HepG2 (cell line): ENCODE results near the gene SNX6. TPM values are rescaled to one million over a fixed set of nuclear protein-coding genes. Genes with fewer than 3 reads are reported as not detected.
A peak's percentile ranks its signal among the peaks of the same experiment; 100 is the strongest.

ENCODE experiments used
- ATAC-seq: fragments of 200-7000 bp; cut with Tn5 transposase; 3 replicates; pipeline ENCODE4 v1.9.1; 2020; ENCODE audit warnings: mild to moderate bottlenecking, moderate library complexity
- BruUV-seq: library from RNA; stranded (reverse); fragments of 400-500 nt; replicated peaks from 2 replicates; lab custom pipeline; 2021; lab: Mats Ljungman, UMichigan
- CTCF ChIA-PET: fragments of 300-600 bp; formaldehyde crosslinking; extraction: SDS; loops from one replicate; lab custom pipeline; 2021; ENCODE audit warnings: low total read pairs, inconsistent platforms, low intra/inter-chr PET ratio; lab: Yijun Ruan, JAX
- POLR2A ChIA-PET: fragments of 350-600 bp; sonication (Branson Sonifier 250); formaldehyde crosslinking; loops from one replicate; lab custom pipeline; 2020; ENCODE audit warnings: antibody characterized with exemption, inconsistent platforms; lab: Yijun Ruan, JAX
- DNase-seq: peaks from one replicate; pipeline ENCODE4 v3.0.0-alpha.2; 2015; ENCODE audit warnings: low spot score
- FAIRE-seq: peaks from 3 replicates; lab custom pipeline; 2011; peaks lifted over from hg19 to GRCh38; lab: Jason Lieb, UNC
- H2AFZ ChIP-seq: one replicate; pipeline ENCODE4 v1.6.1; 2011; ENCODE audit warnings: low read length, inconsistent platforms
- H3K27ac ChIP-seq: fragments of 300-600 bp; 3 replicates; pipeline ENCODE4 v1.8.0; 2011; ENCODE audit warnings: mixed run types, mild to moderate bottlenecking, mixed read lengths, low read length, inconsistent platforms; ENCODE audit not compliant: insufficient read depth; ENCODE audit errors: extremely low read length
- H3K27me3 ChIP-seq, 2 experiments: fragments of 200-600 bp in 1 of 2; 2 replicates in 1 of 2; 3 replicates in 1 of 2; pipeline versions ENCODE4 v1.6.0 to v1.8.0; 2011; ENCODE audit warnings: low read length in 2 of 2, mild to moderate bottlenecking in 2 of 2, moderate library complexity in 2 of 2, inconsistent platforms in 1 of 2; ENCODE audit not compliant: insufficient read depth in 2 of 2, control insufficient read depth in 1 of 2
- H3K36me3 ChIP-seq, 2 experiments: fragments of 200-600 bp in 1 of 2; replicated peaks in 1 of 2; 2 replicates in 1 of 2; 3 replicates in 1 of 2; pipeline versions ENCODE4 v1.5.1 to v1.8.0; 2011; ENCODE audit warnings: low read length in 2 of 2, inconsistent platforms in 1 of 2; ENCODE audit not compliant: insufficient read depth in 2 of 2, control insufficient read depth in 1 of 2
- H3K4me1 ChIP-seq: 2 replicates; pipeline ENCODE4 v1.5.1; 2012; ENCODE audit warnings: low read length, inconsistent platforms; ENCODE audit not compliant: insufficient read depth
- H3K4me2 ChIP-seq: 2 replicates; pipeline ENCODE4 v1.6.0; 2011; ENCODE audit warnings: low read depth, low read length, inconsistent platforms
- H3K4me3 ChIP-seq, 3 experiments: fragments of 200-600 bp in 1 of 3; sonication (generic), shearing (Covaris generic) in 1 of 3; replicated peaks in 1 of 3; 2 replicates each; pipeline ENCODE4 v1.5.1; 2011 to 2016; ENCODE audit warnings: low read length in 3 of 3, inconsistent platforms in 2 of 3, low read depth in 2 of 3, mild to moderate bottlenecking in 2 of 3, control low read depth in 1 of 3, mixed read lengths in 1 of 3; ENCODE audit not compliant: insufficient read depth in 1 of 3
- H3K79me2 ChIP-seq: one replicate; pipeline ENCODE4 v1.6.1; 2011; ENCODE audit warnings: low read length, inconsistent platforms; ENCODE audit not compliant: insufficient read depth
- H3K9ac ChIP-seq: 2 replicates; pipeline ENCODE4 v1.6.0; 2011; ENCODE audit warnings: mild to moderate bottlenecking, low read depth, low read length, inconsistent platforms; ENCODE audit not compliant: insufficient read depth
- H3K9me3 ChIP-seq: 2 replicates; pipeline ENCODE4 v1.5.1; 2012; ENCODE audit warnings: mild to moderate bottlenecking, low read length
- H4K20me1 ChIP-seq: 2 replicates; pipeline ENCODE4 v1.6.0; 2011; ENCODE audit warnings: inconsistent platforms, mild to moderate bottlenecking, low read length, moderate library complexity; ENCODE audit not compliant: insufficient read depth
- HOXA3 ChIP-seq: sonication (generic); formaldehyde crosslinking; IDR thresholded peaks from 2 replicates; pipeline ENCODE4 v1.5.0; 2020; ENCODE audit warnings: missing genetic modification reagents
- KAT8 ChIP-seq: IDR thresholded peaks from 2 replicates; pipeline ENCODE4 v1.6.1; 2016; ENCODE audit warnings: missing genetic modification reagents, missing compliant biosample characterization
- NCOR1 ChIP-seq: fragments of 200-600 bp; sonication (generic); IDR thresholded peaks from 2 replicates; pipeline ENCODE4 v1.7.0; 2017; ENCODE audit warnings: antibody characterized with exemption, low read length, borderline replicate concordance
- ZNF121 ChIP-seq: sonication (generic); formaldehyde crosslinking; IDR thresholded peaks from 2 replicates; pipeline ENCODE4 v1.5.0; 2020; ENCODE audit warnings: mild to moderate bottlenecking, missing genetic modification reagents
- ZNF460 ChIP-seq: sonication (generic); formaldehyde crosslinking; IDR thresholded peaks from 2 replicates; pipeline ENCODE4 v1.5.1; 2020; ENCODE audit warnings: missing genetic modification reagents, mild to moderate bottlenecking, borderline replicate concordance
- WGBS: methylation state at CpG from one replicate; pipeline ENCODE4 v1.1.6; 2017; ENCODE audit warnings: low lambda C conversion rate; 5-methylcytosine and 5-hydroxymethylcytosine counted together
- in situ Hi-C: cut with HindIII; loops from 2 replicates; pipeline ENCODE4 v1.10.0; 2017; ENCODE audit warnings: low pct_unique_long_range_greater_than_20kb; ENCODE audit not compliant: extremely low pct_ligation_motif_present
- intact Hi-C: fragments of 100-400 bp; cut with micrococcal nuclease; formaldehyde crosslinking; loops from one replicate; pipeline ENCODE4 v1.10.0; 2022; ENCODE audit not compliant: unreplicated experiment
- polyA plus RNA-seq, 8 experiments: library from polyadenylated mRNA; depleted of rRNA in 3 of 8; stranded (reverse) in 7 of 8; unstranded in 1 of 8; fragments of >200 nt; fragmentation: Illumina TruSeq in 4 of 8; extraction: Trizol in 4 of 8; gene quantifications; 2 replicates each; pipeline versions ENCODE4 v1.2.1 to v1.2.3, GENCODE V29; 2011 to 2016; ENCODE audit warnings: low read depth in 4 of 8, missing spikeins in 1 of 8, mixed read lengths in 1 of 8; ENCODE audit not compliant: insufficient read depth in 1 of 8
- total RNA-seq, 5 experiments: library from RNA; depleted of rRNA; stranded (reverse); fragments of >200 nt; fragmentation: Illumina TruSeq; extraction: Trizol; gene quantifications; 2 replicates each; pipeline ENCODE4 v1.2.3, GENCODE V29; 2016; ENCODE audit warnings: low read depth in 1 of 5
- TF ChIP-seq, protein P1 (sequence below): sonication (generic); formaldehyde crosslinking; IDR thresholded peaks from 2 replicates; pipeline ENCODE4 v1.4.0; 2020; ENCODE audit warnings: missing genetic modification reagents, borderline replicate concordance
- TF ChIP-seq, protein P2 (sequence below): sonication (generic); formaldehyde crosslinking; IDR thresholded peaks from 2 replicates; pipeline ENCODE4 v1.8.1; 2023; ENCODE audit warnings: missing genetic modification reagents, mild to moderate bottlenecking, borderline replicate concordance
- TF ChIP-seq, protein P3 (sequence below): sonication (generic); formaldehyde crosslinking; IDR thresholded peaks from 2 replicates; pipeline ENCODE4 v1.8.1; 2022; ENCODE audit warnings: mild to moderate bottlenecking, missing genetic modification reagents
- TF ChIP-seq, protein P4 (sequence below): sonication (generic); formaldehyde crosslinking; IDR thresholded peaks from 2 replicates; pipeline ENCODE4 v1.5.0; 2020; ENCODE audit warnings: mild to moderate bottlenecking, missing genetic modification reagents
- TF ChIP-seq, protein P5 (sequence below): IDR thresholded peaks from 2 replicates; pipeline ENCODE4 v1.6.1; 2016; ENCODE audit warnings: control low read depth
- TF ChIP-seq, protein P6 (sequence below): sonication (generic); formaldehyde crosslinking; IDR thresholded peaks from 2 replicates; pipeline ENCODE4 v1.5.0; 2020; ENCODE audit warnings: mild to moderate bottlenecking, missing genetic modification reagents

Gene SNX6
- total and polyA plus RNA-seq, 2 of the 13 experiments (the other 11 are each of a cell fraction or from before 2014, with no cell fraction given): 92.3 to 169 TPM

DNA sequence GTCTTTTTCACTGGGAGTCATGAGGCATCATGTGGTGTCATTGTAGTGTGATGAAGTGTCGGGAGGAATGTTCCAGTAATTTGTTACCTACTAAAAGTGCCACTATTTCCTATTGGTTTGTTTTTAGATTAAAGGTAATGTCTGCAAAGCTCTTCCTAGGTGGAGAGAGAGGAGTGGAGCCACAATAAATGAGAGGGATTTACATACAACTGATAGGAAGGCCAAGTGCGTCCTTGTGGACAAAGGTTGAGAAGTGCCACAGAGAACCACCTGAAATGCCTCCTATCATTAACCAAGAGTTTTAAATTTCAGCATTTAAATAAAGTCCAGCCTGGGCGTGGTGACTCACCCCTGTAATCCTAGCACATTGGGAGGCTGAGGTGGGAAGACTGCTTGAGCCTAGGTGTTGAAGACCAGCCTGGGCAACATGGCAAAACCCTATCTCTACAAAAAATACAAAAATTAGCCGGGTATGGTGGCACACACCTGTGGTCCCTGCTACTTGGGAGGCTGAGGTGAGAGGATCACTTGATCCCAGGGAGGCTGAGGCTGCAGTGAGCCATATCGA, 2.5 kb upstream of the SNX6 start:
- no peak overlapping the region for H3K9ac ChIP-seq
- ChIA-PET CTCF (no interaction called here), POLR2A (interaction anchor here (0.7 kb wide), 1 partner anchor 1688 kb away, joined by 3 read pairs; no protein-coding TSS in a partner anchor)
- FAIRE-seq: no peak
- intact Hi-C loops (loop anchor here (2.0 to 5.0 kb wide), 2 partner anchors 350 to 490 kb away; partner anchors contain the start of genes PRORP and SRP54), in situ Hi-C loops (no loop called here)
- no peak overlapping the region for H3K4me3 ChIP-seq
- H3K9me3 ChIP-seq: no peaks in the 10 kb centered on the region
- H2AFZ ChIP-seq: no peak overlapping the region
- ATAC-seq: no peak
- no peak overlapping the region for H3K27ac ChIP-seq
- no peaks in the 10 kb centered on the region for H4K20me1 ChIP-seq
- BruUV-seq: no TSS peak
- no peak for DNase-seq
- H3K79me2 ChIP-seq: peaks cover 21% of the 10 kb centered on the region
- no peak overlapping the region for H3K4me2 ChIP-seq
- no peaks in the 10 kb centered on the region for H3K36me3 ChIP-seq
- 40% methylated on average over 5 of the region's 5 CpGs for WGBS
- H3K27me3 ChIP-seq: peaks cover 0 to 3% of the 10 kb centered on the region in 2 experiments; a peak in 1 of 5 replicates
- H3K4me1 ChIP-seq: peaks cover 38% of the 10 kb centered on the region
- TF ChIP-seq ZNF121 (CRISPR knock-in tag) (0 out of 2 replicates have a peak, but pooled peaks have one; percentile 52), NCOR1 (no peak), ZNF460 (CRISPR knock-in tag) (peak; percentile 79), HOXA3 (no peak), KAT8 (no peak)
- TF ChIP-seq, protein P1, sequence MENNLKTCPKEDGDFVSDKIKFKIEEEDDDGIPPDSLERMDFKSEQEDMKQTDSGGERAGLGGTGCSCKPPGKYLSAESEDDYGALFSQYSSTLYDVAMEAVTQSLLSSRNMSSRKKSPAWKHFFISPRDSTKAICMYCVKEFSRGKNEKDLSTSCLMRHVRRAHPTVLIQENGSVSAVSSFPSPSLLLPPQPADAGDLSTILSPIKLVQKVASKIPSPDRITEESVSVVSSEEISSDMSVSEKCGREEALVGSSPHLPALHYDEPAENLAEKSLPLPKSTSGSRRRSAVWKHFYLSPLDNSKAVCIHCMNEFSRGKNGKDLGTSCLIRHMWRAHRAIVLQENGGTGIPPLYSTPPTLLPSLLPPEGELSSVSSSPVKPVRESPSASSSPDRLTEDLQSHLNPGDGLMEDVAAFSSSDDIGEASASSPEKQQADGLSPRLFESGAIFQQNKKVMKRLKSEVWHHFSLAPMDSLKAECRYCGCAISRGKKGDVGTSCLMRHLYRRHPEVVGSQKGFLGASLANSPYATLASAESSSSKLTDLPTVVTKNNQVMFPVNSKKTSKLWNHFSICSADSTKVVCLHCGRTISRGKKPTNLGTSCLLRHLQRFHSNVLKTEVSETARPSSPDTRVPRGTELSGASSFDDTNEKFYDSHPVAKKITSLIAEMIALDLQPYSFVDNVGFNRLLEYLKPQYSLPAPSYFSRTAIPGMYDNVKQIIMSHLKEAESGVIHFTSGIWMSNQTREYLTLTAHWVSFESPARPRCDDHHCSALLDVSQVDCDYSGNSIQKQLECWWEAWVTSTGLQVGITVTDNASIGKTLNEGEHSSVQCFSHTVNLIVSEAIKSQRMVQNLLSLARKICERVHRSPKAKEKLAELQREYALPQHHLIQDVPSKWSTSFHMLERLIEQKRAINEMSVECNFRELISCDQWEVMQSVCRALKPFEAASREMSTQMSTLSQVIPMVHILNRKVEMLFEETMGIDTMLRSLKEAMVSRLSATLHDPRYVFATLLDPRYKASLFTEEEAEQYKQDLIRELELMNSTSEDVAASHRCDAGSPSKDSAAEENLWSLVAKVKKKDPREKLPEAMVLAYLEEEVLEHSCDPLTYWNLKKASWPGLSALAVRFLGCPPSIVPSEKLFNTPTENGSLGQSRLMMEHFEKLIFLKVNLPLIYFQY (CRISPR knock-in tag): no peak
- TF ChIP-seq, protein P2, sequence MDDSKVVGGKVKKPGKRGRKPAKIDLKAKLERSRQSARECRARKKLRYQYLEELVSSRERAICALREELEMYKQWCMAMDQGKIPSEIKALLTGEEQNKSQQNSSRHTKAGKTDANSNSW: no peak
- TF ChIP-seq, protein P3, sequence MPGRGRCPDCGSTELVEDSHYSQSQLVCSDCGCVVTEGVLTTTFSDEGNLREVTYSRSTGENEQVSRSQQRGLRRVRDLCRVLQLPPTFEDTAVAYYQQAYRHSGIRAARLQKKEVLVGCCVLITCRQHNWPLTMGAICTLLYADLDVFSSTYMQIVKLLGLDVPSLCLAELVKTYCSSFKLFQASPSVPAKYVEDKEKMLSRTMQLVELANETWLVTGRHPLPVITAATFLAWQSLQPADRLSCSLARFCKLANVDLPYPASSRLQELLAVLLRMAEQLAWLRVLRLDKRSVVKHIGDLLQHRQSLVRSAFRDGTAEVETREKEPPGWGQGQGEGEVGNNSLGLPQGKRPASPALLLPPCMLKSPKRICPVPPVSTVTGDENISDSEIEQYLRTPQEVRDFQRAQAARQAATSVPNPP (CRISPR knock-in tag): no peak
- TF ChIP-seq, protein P4, sequence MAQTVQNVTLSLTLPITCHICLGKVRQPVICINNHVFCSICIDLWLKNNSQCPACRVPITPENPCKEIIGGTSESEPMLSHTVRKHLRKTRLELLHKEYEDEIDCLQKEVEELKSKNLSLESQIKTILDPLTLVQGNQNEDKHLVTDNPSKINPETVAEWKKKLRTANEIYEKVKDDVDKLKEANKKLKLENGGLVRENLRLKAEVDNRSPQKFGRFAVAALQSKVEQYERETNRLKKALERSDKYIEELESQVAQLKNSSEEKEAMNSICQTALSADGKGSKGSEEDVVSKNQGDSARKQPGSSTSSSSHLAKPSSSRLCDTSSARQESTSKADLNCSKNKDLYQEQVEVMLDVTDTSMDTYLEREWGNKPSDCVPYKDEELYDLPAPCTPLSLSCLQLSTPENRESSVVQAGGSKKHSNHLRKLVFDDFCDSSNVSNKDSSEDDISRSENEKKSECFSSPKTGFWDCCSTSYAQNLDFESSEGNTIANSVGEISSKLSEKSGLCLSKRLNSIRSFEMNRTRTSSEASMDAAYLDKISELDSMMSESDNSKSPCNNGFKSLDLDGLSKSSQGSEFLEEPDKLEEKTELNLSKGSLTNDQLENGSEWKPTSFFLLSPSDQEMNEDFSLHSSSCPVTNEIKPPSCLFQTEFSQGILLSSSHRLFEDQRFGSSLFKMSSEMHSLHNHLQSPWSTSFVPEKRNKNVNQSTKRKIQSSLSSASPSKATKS (CRISPR knock-in tag): no peak
- TF ChIP-seq, protein P5, sequence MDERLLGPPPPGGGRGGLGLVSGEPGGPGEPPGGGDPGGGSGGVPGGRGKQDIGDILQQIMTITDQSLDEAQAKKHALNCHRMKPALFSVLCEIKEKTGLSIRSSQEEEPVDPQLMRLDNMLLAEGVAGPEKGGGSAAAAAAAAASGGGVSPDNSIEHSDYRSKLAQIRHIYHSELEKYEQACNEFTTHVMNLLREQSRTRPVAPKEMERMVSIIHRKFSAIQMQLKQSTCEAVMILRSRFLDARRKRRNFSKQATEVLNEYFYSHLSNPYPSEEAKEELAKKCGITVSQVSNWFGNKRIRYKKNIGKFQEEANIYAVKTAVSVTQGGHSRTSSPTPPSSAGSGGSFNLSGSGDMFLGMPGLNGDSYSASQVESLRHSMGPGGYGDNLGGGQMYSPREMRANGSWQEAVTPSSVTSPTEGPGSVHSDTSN (CRISPR knock-in tag): no peak
- TF ChIP-seq, protein P6, sequence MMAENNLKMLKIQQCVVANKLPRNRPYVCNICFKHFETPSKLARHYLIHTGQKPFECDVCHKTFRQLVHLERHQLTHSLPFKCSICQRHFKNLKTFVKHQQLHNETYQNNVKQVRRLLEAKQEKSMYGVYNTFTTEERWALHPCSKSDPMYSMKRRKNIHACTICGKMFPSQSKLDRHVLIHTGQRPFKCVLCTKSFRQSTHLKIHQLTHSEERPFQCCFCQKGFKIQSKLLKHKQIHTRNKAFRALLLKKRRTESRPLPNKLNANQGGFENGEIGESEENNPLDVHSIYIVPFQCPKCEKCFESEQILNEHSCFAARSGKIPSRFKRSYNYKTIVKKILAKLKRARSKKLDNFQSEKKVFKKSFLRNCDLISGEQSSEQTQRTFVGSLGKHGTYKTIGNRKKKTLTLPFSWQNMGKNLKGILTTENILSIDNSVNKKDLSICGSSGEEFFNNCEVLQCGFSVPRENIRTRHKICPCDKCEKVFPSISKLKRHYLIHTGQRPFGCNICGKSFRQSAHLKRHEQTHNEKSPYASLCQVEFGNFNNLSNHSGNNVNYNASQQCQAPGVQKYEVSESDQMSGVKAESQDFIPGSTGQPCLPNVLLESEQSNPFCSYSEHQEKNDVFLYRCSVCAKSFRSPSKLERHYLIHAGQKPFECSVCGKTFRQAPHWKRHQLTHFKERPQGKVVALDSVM: 0 out of 2 replicates have a peak, but pooled peaks have one; percentile 45
